Limb (tissue), 2 donors: ENCODE measurements around the gene HEATR3.

ENCODE experiments used
- DNase-seq, 2 donors: peaks; one replicate each; pipeline ENCODE4 v3.0.0-alpha.2; 2016; ENCODE audit errors: extremely low spot score in 2 of 2

Gene HEATR3, protein sequence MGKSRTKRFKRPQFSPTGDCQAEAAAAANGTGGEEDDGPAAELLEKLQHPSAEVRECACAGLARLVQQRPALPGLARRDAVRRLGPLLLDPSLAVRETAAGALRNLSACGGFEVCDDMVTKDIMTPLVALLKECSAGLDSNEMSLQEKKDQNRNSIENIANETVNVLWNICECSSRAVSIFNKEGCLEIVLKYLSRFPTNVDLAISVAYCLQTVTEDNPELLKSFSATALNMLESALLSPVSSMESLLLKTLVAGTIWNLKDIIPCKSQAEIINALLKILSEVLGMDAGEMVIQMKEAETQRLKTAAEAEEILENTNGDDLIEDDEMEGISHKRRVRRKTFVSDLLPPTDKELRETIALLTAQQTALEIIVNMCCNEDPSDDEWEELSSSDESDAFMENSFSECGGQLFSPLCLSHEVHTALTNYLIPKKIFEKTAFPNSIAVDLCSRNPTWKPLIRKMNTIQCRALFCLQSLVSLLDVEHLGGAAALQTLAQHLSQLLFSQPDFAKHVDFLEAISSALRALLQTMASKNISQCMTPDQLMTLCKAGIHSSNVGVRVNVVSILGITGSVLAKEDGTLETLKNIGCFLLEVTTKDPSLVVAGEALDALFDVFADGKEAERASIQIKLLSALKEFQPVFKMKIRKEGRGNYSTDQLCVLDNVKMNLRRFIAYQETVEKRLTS

GRCh38 chr16:50065624-50066481 is at the start of gene HEATR3:
Gene HEATR3, plus strand, starts transcription at chr16:50065970. Its CDS starts 162 bp downstream, at chr16:50066132.
- peak; percentile 92 to 98 for DNase-seq

- DNase-seq: no peak
Measured at GRCh38 chr16:50017553-50017952, 48.2 kb upstream of the HEATR3 start.

- no peak for DNase-seq
Measured at GRCh38 chr16:50021544-50021943, 44.2 kb upstream of the HEATR3 start.

DNA sequence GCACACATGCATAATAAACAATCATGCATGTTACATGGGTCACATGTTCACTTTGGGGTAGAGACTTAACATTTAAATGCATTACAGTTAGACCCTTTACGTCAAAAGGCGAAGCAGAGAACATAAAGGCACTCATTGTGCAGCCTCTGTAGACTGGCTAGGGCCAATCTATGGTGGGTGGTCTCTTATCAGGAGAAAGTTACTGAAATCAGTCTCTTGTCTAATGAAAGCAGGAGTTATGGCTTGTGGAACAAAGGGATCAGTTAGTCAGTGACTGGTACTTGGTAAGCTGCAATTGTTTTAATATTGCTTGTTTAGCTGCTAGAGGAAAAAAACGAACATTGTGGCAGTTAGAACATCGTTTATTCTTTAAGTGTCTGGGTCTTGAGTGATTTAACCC is 42.1 kb upstream of the HEATR3 start:
- DNase-seq: no peak

DNA sequence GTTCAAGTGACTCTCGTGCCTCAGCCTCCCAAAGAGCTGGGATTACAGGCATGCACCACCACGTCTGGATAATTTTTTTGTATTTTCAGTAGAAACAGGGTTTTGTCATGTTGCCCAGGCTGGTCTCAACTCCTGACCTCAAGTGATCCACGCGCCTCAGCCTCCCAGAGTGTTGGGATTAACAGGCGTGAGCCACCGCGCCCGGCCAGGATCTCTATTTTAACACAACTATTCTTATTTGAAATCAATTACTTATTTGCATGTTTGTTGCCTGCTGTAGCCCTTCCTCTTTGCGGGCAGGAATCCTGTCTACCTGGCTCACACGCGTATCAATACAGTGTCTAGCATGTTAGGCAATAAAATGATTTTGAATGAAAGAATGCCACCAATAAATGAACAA is 41.6 kb upstream of the HEATR3 start:
- DNase-seq: no peak

- DNase-seq: peak; percentile 96 to 98
Measured at GRCh38 chr16:50024684-50025536, 40.9 kb upstream of the HEATR3 start, which contains the start of gene CNEP1R1. Gene CNEP1R1, plus strand, starts transcription at chr16:50025225. Its CDS starts 91 bp downstream, at chr16:50025316.

GRCh38 chr16:50025537-50025931 is 40.2 kb upstream of the HEATR3 start:
- DNase-seq: no peak

- no peak for DNase-seq
Measured at GRCh38 chr16:50027829-50028228, 37.9 kb upstream of the HEATR3 start.

DNA sequence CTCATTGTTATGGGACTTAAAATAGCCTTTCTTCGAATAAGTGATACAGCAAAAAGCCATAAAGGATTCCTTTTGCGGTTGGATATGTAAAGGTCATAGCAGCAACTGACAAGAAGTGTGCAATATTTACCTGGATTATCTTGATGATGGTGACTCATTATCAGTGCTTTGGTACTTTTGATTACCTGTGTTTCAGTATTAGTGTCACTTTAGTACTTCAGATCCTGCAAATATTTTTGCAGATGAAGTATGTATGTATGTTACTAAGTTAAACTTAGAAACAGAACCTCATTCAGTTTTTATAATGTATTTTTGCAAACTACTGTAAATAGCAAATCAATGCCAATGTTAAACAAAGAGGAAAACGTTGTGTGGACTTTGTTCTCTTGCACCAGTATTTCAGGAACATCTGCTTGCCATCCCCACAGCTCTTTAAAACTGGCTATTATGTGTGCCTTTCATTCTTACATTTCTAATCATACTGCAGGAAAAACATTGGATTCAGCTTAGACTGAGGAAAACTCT is 30.2 kb upstream of the HEATR3 start:
- no peak for DNase-seq

DNA sequence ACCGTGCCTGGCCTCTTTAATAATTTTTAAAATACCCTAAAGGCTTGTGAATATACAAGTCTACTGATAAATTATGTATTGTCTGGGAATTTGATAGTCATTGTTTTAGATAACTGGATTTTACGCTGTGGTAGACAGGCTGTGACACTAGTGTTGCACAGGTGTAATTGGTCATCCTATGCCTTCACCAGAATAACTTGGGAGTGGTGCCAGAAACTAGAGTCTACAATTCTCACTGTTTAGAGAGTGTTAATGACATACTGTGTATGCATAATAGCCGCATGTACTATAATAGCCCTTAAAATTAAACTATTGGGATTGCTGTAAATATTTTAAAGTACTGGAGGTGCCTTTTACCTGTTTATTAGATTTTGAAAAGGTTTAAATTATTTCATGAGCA is 29.3 kb upstream of the HEATR3 start:
- no peak for DNase-seq

DNA sequence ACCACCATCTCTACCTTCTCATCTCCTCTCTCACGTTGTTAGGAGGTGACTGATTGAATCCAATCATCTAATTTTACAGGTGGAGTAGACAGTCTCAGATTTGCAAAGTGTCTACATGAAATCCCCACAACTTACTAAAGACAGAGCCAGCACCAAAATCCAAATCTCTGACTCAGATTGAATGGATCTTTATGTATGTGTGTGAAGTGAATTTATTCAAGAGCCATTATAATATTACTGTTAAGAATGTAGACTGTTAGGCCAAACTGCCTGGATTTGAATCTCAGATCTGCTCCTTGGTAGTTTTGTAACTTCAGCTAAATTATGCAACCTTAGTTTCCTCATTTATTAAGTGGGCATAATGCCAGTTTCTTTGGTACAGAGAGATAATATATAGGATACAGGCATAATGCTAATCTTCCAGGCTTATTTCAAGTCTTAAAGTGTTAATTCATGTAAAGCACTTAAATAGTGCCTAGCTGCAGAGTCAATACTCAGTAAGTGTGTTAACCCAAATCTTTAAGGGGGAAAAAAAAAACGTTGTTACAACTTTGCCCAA is 28.0 kb upstream of the HEATR3 start:
- DNase-seq: no peak

DNA sequence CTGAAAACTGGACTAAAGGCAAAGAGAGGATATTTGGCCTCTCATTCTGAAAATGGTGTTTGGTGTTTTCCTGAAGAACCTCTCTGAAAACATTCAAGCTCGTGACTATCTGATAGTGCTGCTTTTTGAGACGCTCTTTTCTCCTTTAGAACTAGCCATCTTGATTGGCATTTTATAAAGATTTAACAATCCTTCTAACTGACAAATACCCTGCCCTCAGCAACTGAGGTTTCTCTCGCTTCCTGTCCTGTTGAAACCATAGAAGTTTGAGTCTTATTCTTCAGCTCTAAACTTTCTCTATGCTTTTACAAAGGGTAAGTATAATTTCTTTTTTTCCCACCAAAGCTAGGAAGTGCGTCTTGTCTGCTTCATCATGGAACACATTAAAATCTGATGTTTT is 27.5 kb upstream of the HEATR3 start:
- no peak for DNase-seq

DNA sequence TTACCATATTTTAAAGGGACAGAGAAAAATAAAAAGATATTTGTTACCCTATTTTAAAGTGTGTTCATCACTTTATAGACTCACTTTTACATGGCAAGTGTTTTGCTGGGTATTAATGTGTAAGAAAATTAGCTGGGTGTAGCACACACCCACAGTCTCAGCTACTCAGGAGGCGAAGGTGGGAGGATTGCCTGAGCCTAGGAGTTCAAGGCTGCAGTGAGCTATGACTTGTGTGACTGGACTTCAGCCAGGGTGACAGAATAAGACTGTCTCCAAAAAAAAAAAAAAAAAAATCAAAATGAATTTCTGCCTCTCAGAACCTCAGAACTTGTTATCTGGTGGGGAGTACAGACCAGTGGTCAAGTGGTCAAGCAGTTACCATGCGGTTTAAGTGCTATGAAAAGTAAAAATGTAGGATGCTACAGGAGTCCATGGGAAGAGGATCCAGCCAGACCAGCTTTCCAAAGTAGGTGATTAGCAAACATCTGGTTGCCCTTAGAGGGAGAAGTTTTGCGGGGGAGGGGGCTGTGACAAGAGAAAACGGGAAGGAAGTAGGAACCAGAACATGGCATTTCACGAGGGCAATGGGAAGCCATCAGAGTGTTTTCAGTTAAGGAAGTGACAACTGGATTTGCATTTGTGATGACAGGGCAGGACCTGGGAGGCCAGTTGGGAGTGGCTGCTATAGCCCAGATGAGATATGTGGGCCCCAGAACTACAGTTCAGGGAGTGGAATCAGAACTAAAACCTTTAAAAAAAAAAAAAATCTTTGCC is 26.8 kb upstream of the HEATR3 start:
- no peak for DNase-seq

- no peak for DNase-seq
Measured at GRCh38 chr16:50040018-50040417, 25.8 kb upstream of the HEATR3 start.

- DNase-seq: no peak
Measured at GRCh38 chr16:50040710-50041109, 25.1 kb upstream of the HEATR3 start.

GRCh38 chr16:50043358-50043757 is 22.4 kb upstream of the HEATR3 start:
- DNase-seq: no peak

GRCh38 chr16:50045412-50045811 is 20.4 kb upstream of the HEATR3 start:
- DNase-seq: no peak

DNA sequence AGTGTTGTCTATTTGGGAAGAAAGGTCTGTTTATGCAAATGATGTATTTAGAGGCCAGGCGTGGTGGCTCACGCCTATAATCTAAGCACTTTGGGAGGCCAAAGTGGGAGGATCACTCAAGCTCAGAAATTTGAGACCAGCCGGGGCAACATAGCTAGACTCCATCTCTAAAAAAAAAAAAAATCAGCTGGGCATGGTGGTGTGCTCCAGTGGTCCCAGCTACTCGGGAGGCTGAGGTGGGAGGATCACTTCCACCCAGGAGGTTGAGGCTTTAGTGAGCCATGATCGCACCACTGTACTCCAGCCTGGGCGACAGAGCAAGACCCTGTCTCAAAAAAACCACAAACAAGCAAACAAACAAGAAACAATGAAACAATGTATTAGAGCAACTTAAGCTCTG is 18.9 kb upstream of the HEATR3 start:
- no peak for DNase-seq

GRCh38 chr16:50047864-50048263 is 17.9 kb upstream of the HEATR3 start:
- no peak for DNase-seq

- no peak for DNase-seq
Measured at GRCh38 chr16:50050802-50051201, 15.0 kb upstream of the HEATR3 start.
